GM08714 (cell line): ENCODE data around the gene KIAA1671.

Source experiments
- H3K4me3 ChIP-seq: fragments of 200-500 bp; sonication (Bioruptor generic); 2 replicates; pipeline ENCODE4 v1.5.1; 2014; ENCODE audit warnings: mild to moderate bottlenecking, low read length, inconsistent platforms
- ZNF274 ChIP-seq: IDR thresholded peaks from 2 replicates; pipeline ENCODE4 v1.6.1; 2012; ENCODE audit warnings: mild to moderate bottlenecking, low read depth, low read length

KIAA1671 gene

DNA sequence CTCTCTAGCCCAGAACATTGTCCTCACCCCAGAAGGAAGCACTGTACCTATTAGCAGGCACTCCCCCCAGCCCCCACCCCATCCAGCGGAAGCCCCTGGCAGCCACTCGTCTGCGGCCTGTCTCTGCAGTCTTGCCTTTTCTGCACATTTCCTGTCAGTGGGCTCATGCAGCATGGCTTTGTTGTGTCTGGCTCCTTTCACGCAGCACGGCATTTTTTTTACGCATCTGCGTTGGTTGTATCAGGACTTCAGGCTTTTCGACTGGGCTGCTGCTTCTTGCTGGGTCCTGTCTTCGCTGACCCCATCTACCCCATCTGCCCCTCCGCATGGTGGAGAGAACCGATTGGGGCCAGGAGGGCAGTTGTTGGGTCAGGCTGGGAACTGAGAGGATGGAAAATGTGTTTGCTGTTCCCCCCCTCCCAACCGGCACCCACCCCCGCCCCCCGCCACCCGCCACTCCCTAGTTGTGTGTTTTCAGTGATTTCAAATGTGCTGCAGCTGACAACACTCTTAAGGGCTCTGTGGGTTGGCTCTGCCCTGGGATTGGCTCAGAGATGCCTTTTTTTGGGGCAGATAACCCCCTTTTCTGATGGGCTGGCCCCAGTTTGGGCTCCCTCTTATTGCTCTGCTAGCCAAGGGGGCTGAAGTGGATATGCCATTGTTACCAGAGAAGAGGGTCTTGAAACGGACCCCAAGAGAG lies 110.0 kb downstream of the KIAA1671 start:
- no peak overlapping the region for H3K4me3 ChIP-seq
- TF ChIP-seq ZNF274 = no peak

DNA sequence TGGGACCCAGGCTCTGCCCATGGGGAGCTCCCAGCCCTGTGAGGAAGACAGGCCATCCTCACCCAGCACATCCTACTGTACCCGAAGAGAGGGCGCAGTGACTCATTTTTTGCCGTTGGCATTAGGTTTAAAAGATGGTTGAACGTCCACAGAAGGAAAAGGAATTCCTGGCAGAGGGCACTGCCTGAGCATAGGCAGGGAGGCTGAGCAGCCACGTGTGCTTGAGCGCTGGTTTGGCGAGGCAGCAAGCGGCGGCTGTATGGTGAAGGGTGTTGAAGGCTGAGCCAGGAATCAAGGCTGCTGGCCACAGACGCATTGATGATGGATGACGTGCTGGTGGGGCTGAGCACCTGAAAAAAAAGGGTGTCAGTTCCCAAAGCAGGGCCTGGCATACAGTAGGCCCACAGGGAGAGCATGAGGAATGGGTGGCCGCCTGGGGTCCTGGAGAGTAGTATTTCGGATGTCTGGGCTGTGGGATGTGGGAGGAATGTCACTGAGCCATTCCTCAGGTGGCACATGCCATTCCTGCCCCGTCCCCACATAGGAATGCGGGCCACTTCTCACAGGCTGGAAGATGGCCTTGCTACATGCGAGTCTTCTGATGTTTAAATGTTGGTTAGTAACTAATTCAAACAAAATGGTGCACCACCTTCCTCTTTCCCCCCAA lies 112.5 kb downstream of the KIAA1671 start:
- H3K4me3 ChIP-seq = no peak overlapping the region

DNA sequence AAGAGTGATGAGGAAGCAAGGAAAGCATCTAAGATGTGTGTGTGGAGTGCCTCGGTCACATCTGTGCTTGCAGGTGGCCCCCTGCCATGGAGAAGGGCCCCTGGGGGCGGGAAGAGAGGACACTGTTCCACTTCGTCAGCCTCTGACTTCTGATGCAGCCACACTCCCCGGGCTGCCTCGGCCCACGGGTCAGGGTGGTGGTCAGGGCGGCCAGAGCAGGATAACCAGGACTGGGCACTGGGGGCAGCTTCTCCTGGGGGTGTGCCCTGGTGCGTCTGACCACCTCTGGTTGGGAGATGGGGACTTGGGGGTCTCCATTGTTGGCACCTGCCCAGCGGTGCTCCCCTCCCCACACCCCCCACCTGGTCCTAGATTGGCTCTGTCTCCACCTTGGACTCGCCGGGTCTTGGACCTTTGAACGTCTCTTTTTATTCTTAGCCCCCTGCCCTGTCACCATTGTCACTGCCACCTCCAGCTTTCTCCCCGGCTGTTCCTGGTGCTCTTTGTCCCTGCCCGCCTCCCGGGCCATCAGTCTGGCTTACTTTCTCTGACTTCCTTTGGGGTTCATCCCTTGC lies 114.4 kb downstream of the KIAA1671 start:
- no peak for TF ChIP-seq ZNF274
- H3K4me3 ChIP-seq = no peak overlapping the region

More for the DNA sequence above, 112.5 kb downstream of the KIAA1671 start:
- no peak for TF ChIP-seq ZNF274

DNA sequence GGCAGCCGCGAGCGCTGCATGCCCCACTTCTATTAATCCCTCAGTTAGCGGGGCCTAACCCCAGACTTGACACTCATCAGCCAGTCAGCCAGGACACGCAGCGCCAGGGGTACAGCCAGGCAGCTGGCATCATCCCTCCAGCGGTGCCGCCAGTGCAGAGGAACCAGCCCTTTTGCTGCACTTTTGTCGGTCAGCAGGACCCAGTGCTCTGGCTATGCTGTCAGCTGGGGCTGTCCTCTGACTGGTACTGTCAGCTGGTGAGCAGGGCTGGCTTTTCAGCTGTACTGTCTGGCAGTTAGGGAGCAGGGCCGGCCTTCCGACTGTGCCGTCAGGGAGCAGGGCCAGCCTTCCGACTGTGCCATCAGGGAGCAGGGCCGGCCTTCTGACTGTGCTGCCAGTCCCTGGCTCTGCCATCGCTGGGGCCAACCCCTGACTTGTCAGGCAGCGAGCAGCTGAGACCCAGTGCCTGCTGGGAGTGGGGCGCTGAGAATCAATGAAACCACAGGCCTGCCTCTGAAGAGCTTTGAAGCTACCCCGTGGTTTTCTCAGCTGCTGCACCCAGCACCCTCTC lies 115.4 kb downstream of the KIAA1671 start:
- TF ChIP-seq ZNF274 = no peak
- H3K4me3 ChIP-seq = no peak overlapping the region

DNA sequence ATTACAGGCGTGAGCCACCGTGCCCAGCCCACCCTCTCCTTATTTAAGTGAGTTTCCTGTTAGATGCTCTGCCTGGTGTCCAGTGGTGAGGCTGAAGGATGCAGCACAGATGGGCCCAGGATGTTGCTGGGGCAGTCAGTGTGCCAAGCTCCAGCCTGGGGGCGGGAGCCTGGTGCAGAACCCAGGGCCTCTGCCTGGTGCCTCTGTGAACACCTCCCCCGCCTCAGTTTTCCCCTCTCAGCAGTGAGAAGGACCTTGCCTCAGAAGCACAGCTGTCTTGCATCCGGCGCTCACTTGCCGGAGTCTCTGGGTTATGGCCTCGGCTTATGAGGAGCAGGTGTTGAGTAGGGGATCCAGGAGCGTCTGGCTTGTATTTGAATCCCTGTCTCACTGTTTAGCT lies 116.2 kb downstream of the KIAA1671 start:
- TF ChIP-seq ZNF274 = no peak
- no peak overlapping the region for H3K4me3 ChIP-seq

DNA sequence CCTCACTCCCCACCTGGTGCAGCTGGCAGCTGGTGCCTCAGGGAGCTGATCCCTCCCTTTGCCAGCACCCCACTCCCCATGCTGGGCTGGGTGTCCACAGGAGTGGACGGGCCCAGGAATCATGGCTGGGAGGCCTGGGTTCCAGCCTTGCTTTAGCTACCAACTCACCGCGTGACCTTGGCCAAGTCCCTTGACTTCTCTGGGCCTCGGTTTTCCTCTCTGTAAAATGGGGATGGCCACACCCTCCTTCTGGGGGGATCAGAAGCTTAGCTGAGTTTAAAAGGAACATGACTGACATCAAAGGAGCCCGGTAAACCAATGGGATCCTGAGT lies 116.9 kb downstream of the KIAA1671 start:
- H3K4me3 ChIP-seq = no peak overlapping the region

DNA sequence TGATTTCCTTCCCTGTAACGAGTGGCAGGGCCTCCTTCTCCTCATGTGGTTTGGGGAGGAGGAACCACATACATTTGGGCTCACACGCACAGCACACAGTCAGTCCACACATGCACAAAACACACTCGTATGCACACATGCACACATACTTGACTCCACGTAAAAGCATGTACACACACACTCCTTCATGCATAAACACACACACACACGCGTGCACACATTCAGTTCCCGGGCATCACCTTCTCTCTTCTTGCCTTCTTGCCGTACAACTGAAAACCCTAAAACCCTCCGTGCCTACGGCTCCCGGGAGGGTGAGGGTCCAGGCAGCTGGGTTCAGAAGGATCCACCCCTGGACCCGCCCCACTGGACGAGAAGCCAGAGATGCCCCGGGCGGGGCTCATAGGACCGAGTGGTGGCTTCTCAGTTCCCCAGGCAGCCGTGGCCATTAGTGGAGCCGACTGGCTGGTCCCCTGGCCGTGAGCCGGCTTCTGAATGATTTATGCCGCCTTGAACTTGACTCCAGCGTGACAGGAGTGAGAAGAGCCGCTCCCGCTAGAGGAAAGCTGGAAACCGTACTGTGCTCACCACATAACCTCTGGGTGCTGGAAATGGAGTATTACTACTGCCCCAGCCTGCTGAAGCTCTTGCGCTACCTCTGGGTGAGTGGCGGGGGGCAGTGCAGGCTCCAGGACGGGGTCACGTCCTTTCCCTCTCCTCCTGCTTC lies 117.4 kb downstream of the KIAA1671 start:
- no peak for TF ChIP-seq ZNF274

More for the DNA sequence above, 116.9 kb downstream of the KIAA1671 start:
- no peak for TF ChIP-seq ZNF274

DNA sequence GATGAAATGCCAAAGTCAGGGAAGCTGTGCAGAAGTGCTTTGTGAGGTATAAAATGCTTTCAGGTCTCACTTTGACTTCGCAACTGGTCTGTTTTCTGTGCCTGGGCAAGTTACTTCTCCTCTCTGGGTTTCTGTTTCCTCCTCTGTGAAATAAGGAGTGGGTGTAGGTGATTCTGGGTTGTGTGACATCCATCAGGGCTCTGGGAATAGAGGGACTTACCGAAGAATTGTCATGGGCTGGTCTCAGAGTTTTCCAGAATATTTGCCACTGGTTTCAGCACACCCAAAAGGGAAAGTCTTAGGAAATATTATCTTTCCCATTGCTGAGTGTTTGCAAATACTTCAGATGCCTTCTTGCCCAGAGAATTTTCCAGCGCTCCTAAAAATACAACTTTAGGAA lies 118.4 kb downstream of the KIAA1671 start:
- TF ChIP-seq ZNF274 = no peak
- H3K4me3 ChIP-seq = no peak overlapping the region

More for the DNA sequence above, 117.4 kb downstream of the KIAA1671 start:
- H3K4me3 ChIP-seq = no peak overlapping the region

DNA sequence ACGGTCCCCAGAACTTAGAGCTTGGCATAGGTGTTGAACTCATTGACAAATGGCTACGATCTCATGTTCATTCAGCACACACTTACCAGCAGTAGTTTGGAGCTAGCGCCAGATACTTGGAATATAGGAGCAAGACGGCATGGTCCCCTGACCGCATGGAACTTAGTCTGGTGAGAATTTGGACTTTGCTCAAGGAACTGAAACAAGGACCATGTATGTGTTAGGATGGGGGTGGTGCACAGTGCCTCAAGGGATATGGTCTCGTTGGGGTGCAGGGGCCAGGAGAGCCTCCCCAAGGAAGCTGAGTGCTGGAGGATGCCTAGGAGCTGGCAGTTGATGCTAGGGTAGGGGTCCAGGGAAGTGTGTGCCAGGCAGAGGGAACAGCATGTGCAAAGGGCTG lies 119.2 kb downstream of the KIAA1671 start:
- TF ChIP-seq ZNF274 = no peak
- H3K4me3 ChIP-seq = no peak overlapping the region

DNA sequence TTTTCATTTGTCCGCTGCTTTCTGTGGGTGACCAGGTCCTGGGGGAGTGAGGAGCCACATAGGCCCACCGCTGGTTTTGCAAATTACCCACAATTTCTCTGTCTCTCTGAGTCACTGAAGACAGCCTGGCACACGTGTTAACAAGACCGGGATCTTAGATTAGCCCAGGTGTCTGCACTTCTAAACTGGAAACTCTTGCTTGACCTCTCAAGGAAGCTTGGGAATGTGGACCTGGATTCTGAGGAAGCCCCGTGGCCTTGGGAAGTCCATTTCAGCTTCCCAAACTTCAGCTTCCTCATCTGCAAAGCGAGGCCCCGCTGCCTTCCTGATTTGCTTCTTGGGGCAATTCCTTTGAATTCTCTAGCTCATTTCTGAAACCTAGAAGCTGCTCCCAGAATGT lies 119.9 kb downstream of the KIAA1671 start:
- no peak overlapping the region for H3K4me3 ChIP-seq
- TF ChIP-seq ZNF274 = no peak

DNA sequence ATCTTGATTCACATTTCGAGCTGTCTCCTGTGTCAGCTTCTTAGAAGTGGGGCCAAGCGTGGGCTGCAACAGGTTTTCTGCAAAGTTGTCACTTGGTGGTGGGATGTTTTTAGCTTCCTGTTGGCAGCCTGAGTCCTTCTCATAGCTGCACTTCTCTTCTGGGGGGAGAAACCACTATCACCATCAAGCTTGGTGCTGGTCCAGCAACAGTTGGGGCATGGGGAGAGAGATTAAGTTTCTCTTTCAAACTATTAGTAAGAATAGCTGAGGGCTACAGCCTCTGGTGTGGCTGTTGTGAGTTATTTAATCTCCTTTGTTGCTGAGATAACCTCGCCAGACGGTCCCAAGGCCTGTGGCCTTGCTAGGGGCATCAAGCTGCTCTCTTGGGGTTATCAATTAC lies 123.8 kb downstream of the KIAA1671 start:
- TF ChIP-seq ZNF274 = no peak
- no peak overlapping the region for H3K4me3 ChIP-seq

DNA sequence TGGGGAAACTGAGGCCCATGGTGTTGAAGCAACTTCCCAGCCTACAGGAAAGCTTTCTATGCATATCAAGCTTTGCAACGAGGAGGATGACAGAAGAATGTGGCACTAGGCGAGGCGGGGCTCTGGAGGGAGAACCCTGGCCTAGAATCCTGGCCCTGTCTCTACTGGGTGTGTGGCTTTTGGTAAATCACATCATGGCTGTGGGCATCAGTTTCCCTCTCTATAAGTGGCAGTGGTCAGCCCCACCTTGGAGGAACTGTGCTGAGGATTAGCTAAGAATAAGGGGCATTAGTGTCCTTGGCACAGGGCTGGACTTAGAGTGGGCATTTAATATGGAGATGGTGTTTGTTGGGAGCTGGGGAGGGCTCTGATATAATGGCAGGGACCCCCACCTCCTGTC lies 124.5 kb downstream of the KIAA1671 start:
- H3K4me3 ChIP-seq = no peak overlapping the region
- TF ChIP-seq ZNF274 = no peak

DNA sequence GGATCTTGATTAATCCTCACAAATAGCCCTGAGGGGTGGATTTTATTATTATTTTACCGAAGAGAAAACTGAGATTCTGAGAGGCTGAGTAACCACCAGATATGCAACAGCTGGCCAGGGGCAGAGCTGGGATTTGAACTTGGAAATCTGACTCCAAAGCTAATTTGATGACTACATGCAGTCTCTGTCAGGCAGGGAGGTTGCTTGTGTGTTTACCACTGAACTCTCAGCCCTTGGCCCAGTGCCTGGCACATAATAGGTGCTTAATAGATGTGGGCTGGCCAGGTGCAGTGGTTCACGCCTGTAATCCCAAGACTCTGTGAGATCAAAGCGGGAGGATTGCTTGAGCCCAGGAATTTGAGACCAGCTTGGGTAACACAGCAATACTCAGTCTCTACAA lies 125.4 kb downstream of the KIAA1671 start:
- no peak for TF ChIP-seq ZNF274
- H3K4me3 ChIP-seq = no peak overlapping the region

DNA sequence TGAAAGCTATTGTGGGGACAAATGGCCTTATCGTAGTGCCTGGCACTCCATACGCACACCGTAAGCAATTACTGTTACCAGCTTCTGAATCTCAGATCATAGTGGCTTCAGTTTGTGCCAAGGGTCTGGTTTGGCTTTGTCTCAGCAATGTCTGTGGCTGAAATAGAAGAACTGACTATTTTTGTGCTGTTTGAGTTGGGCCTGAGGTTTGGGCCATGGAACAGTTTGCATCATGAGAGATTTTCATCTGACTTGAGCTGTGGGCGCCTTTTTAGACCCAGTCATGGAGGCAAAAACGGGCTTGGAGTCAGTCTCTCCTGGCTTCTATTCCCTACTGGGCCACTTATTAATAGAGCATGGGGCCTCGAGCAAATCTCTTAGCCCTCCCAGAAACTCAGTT lies 126.1 kb downstream of the KIAA1671 start:
- H3K4me3 ChIP-seq = no peak overlapping the region
- no peak for TF ChIP-seq ZNF274

DNA sequence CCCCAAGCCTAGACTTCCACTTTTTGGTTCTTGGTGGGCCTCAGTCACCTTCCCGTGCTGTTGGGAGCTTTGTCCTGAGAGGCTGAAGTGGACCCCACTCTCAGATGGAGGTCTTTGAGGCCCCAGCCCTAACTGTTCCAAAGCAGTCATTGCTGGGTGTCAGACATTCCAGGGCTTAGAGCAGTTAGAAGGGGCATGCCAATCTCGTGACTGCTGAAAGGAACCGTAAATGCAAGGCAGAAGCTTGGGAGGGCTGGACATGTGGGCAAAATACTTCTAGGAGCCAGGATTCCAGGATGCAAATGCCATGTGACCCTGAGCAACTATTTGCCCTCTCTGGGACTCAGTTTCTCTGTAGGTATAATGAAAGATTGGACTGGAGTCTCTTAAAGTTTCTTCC lies 128.3 kb downstream of the KIAA1671 start:
- H3K4me3 ChIP-seq = no peak overlapping the region
- TF ChIP-seq ZNF274 = no peak
